GM18526 (cell line): Measurements from ENCODE around the gene RPL14.

Experiments
- POLR2A ChIP-seq: IDR thresholded peaks from 3 replicates; pipeline ENCODE4 v1.6.1; 2011; ENCODE audit not compliant: insufficient read length; ENCODE audit errors: extremely low read depth

RPL14 gene

GRCh38 chr3:40453933-40454332, 3.2 kb upstream of the RPL14 start:
- no peak for TF ChIP-seq POLR2A

GRCh38 chr3:40455328-40455727, 1.8 kb upstream of the RPL14 start:
- TF ChIP-seq POLR2A, result no peak

GRCh38 chr3:40456279-40456939, 730 bp upstream of the RPL14 start:
- TF ChIP-seq POLR2A, result no peak

DNA sequence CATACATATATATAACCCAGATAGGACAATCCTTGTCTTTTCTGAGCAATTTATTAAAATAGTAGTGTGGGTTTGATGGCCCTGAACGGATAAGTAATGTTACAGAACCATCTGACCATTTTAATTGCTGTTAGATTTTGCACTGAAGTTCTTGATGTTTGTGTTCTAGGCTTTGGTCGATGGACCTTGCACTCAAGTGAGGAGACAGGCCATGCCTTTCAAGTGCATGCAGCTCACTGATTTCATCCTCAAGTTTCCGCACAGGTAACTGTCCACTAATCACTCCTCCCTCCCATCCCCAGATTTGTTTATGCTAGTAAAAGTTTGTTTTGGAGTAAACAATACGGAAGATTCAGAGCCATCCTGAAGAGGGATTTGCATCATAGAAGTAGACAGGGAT, 1.3 kb downstream of the RPL14 start:
- TF ChIP-seq POLR2A, result no peak

DNA sequence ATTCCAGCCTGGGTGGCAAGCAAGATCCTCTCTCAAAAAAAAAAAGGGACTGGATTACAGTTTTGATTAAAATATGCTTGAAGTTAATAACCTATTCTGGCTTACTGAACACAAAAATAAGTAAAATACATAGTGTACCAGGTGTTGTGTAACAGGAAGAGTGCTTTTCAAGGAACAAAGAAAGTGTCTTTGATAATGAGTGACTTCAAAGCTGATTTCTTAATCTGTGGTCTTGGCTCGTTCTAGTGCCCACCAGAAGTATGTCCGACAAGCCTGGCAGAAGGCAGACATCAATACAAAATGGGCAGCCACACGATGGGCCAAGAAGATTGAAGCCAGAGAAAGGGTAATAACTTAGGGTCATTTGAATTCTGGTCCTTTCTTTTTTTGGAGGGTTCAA, 4.0 kb downstream of the RPL14 start:
- TF ChIP-seq POLR2A, result no peak

GRCh38 chr3:40463579-40463978, 6.4 kb downstream of the RPL14 start:
- no peak for TF ChIP-seq POLR2A

DNA sequence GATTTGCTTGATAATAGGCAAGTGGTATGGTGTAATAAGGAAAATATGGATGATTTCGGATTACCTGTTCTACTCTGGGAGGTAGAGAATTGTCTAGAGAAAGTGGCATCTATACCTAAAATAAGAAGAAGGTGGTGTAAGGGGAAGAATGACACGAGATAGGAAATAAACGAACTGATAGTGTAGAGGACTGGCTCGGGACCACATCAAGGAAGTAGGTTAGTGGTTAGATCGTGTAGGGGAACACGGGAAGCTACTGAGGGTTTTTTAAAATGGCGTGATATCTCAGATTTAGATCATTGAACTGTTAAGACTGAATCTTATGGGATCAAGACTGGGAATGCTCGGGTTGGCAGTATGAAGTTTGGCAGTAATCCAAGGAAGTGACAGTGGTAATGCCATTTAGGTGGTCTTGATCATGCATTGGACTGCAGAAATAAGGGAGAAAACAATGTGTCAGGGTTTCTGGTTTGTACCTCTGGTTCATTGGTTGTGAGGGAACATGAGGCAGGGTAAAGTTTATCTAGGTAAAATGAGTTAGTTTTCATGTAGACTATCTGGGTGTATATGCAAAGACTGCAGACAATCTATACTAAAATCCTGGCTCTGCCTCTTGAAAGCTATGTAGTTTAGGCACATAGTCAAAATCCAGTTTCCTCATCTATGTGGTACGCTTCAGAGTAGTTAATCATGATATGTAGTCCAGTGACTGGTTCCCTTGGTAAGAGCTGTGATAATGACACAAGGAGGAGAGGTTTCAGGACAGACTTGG, 7.4 kb downstream of the RPL14 start:
- no peak for TF ChIP-seq POLR2A

GRCh38 chr3:40465111-40465407, 7.9 kb downstream of the RPL14 start:
- no peak for TF ChIP-seq POLR2A

DNA sequence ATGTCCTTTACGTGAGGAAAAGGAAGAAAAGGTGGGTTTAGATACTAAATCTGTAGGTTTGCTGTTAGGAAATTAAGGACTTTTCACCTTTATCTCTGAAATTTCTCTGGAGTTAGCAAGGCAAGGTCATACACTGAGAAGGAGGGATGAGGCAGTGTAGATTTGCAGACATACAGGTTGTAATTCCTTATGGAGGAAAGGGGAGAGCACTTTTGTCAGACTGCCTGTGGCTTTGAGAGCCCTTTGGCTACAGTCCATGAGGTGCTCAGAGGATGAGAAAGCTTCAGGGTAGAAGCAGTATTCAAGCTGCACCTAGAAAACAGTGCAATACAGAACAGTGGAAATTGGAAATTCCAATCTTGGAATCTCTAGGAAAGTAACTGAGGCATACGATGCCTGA, 8.3 kb downstream of the RPL14 start:
- TF ChIP-seq POLR2A, result no peak

DNA sequence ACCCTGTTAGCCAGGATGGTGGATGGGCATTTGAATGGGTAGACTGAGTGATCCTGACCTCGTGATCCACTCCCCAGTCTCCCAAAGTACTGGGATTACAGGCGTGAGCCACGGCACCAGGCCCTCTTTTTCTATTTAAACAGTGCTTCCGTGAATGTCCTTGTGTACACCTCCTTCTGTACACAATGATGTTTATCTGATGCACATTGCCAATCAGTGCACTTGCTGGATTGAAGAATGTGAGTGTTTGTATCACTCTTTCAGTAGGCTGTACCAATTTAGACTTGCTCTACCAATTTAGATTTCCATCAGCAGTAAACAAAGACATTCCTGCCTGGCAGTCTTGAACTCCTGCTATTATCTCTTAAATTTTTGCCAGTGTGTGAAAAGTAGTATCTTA, 10.9 kb downstream of the RPL14 start:
- no peak for TF ChIP-seq POLR2A

- TF ChIP-seq POLR2A, result no peak
These were observed 13.6 kb downstream of the RPL14 start for GRCh38 chr3:40470701-40471100.

DNA sequence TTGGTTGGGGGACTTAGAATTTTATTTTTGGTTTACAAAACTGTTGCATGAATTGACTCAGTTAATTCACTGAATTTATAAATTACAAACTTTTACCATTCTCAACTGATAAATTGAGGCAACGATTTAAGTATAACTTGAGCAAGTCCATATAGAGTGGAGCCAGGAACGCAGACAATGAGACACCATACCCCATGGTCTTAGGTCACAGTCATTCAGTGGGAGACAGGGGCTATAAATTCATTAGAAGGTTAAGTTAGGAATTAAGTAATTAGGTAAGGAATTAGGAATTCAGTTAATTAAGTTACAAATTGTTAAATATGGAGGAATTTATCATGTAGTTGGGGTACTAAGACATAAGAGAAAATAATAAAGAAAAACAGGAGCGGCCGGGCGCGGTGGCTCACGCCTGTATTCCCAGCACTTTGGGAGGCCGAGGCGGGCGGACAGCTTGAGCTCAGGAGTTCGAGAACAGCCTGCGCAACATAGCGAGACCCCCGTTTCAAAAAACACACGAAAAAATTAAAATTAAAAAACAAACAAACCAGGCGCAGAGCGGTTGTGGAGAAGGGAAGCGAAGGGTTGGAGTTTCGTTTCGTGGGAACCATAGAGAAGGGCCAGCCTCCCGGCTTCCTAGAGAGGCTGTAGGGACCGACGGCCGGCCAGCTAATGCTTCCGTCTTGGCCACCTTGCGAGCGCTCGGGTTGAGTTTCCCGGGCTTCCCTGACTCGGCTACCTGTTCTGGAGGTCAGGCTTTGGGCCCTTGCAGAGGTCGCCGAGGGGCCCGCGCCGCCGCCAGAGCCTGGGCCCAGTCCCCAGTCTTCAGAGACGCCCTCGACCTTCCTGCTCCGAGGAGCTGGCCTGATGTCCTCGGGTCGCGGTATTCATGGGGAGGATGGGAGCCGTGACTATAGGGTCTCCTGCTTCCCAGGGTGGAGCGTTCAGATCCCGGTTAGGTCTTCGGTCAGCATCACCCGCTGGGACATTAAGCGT, 19.6 kb downstream of the RPL14 start, which contains the start of gene ZNF619:
TSS of gene ZNF619 (plus strand) at position 645 of the 993 bp plus-strand sequence. CDS start 858 bp downstream, outside the sequence.
- TF ChIP-seq POLR2A, result peak; percentile 40

GRCh38 chr3:40477666-40478065, 20.5 kb downstream of the RPL14 start:
- TF ChIP-seq POLR2A, result no peak

DNA sequence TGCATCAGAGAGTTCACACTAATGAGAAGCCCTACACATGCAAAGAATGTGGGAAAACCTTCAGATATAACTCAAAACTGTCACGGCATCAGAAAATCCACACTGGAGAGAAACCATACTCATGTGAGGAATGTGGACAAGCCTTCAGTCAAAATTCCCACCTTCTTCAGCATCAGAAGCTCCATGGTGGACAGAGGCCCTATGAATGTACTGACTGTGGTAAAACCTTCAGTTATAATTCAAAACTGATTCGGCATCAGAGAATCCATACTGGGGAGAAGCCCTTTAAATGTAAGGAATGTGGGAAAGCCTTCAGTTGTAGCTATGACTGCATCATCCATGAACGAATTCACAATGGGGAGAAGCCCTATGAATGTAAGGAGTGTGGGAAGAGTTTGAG, 30.0 kb downstream of the RPL14 start:
- TF ChIP-seq POLR2A, result no peak

DNA sequence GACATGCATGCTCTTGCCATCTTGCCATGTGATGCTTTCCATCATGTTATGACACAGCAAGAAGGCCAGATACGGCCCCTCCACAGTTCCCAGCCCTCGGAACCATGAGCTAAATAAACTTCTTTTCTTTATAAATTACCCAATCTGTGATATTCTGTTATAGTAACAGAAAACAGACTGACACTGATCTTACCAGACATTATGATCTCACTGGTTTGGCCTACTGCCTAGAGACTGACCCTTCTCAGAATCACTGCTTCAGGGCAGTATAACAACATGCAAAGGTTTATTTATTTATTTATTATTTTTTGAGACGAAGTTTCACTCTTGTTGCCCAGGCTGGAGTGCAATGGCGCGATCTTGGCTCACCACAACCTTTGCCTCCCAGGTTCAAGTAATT, 33.8 kb downstream of the RPL14 start:
- TF ChIP-seq POLR2A, result no peak

DNA sequence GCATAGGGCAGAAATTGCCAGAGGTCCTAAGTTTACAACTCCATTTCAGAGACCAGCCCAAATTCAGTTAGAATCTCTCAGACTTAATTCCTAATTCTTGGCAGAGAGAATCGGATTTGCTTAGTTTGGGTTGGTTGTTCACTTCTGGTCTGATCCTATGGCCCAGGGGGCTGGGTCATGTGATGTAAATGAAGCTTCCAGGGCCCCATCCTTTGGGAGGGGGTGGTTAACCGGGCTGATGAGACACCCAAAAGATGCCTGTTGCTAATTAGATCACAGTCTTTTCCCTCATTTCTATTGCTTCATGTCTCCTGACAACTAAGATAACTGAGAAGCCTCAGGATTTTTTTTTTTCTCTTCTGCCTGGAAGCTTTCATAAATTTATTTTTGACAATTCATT, 37.6 kb downstream of the RPL14 start:
- no peak for TF ChIP-seq POLR2A
